Muscle of back (tissue), 11 donors: ENCODE measurements around the gene PLP1. TPM values are rescaled to one million over a fixed set of nuclear protein-coding genes. Genes with fewer than 3 reads are reported as not detected.
"Not testable (repeated sequence)": the region's sequence is repeated elsewhere in the genome, so short reads cannot be mapped to it uniquely, and the experiment has no call there.

Experiments
- DNase-seq, 3 donors: peaks; one replicate each; pipeline versions ENCODE4 v3.0.0 to v3.0.0-alpha.2; 2013
- polyA plus RNA-seq, 10 donors: library from polyadenylated mRNA; unstranded; fragments of 120-200 nt; gene quantifications; one replicate each; pipeline ENCODE4 v1.2.1, GENCODE V29; 2013; ENCODE audit not compliant: insufficient read length in 10 of 10

PLP1 gene
- polyA plus RNA-seq, 10 donors = 56.8 to 111 (median 85.8) TPM

DNA sequence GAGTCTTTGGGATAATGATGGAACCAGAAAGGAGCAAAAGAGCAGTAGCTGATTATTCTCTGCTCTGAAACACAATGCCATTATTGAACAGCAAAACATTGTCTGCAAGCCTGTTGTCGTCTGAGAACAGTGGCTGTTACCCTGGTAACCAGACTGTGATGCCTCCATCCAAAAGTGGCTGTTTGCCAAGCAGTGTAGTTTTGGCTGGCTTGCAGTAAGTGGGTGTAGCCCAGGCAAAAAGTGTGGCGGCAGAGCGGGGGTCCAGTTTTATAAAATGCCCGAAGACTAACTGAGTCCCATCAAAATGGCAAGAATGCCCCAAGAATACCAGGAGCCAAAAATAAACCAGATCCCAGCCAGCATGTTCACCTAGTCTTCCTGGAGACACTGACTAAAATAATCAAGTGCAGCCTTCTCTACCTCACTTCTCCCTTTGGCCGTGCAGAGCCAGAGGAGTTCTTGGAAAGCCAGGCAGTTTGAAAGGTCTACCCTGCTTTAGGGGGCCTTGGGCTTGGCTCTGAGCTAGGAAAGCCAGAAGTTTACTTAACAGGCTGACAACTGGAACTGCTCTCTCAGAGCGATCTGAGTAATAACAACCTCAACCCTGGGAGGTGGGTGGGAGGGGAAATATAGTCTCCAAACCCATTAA lies 2.6 kb downstream of the PLP1 start:
- peak in 1 of 3 donors; percentile 69 for DNase-seq

DNA sequence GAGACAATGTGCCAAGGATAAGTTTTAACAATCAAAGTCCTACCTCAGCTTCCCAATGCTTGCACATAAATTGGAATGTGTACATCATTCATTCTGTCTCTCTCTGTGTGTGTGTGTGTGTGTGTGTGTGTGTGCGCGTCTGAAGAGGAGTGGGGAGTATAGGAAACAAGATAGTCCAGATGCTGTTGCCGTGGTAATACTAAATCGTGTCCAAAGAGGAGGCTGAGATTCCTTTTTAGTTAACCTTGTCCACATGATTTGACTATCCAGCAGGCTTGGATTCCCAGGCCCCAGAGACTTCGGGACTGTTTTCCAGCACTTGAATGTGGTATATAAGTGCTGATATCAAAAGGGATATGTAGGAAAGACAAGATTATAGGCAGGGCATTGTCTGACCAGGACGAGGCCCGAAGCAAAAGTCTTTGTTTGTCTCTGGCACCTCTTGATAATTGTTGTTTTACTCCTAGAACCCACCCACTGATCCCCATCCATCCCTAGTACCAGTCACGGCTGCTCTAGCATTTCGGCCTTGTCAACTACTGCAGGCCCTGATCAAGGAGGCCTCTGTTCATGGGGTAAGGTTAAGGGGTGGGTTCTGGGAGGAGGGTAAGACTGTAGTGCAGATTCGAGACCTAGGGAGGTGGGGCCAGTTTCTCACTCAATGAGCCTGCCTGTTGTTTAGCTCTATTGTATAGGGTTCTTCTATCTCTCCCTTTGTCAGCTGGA lies 3.9 kb downstream of the PLP1 start:
- peak in 1 of 3 donors; percentile 51 for DNase-seq

DNA sequence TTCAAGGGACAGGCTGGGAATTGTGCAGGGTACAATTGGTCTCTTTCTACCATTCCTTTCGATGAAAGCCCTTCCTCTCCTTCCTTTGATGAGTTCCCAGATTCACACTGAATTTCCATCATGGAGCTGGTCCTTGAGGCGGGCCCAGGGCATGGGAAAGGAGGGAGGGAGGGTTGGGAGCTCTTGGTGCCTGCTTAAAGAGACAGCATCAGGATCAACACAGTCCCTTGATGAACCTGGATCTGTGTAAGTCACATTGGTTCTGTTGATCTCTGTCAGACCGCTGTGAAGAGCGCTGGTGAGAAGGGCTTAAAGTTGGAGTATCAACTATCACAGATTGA lies 4.4 kb downstream of the PLP1 start:
- no peak for DNase-seq

GRCh38 chrX:103781706-103782105 lies 5.1 kb downstream of the PLP1 start:
- DNase-seq = peak in 1 of 3 donors; percentile 29

GRCh38 chrX:103782640-103783039 lies 6.0 kb downstream of the PLP1 start:
- DNase-seq = no peak

- peak in 2 of 3 donors; percentile 75 to 87 for DNase-seq
These were observed 6.6 kb downstream of the PLP1 start for GRCh38 chrX:103783196-103783595.

- DNase-seq = peak; percentile 56 to 77 (median 57)
These were observed 7.3 kb downstream of the PLP1 start for GRCh38 chrX:103783971-103784370.

GRCh38 chrX:103789004-103789403 lies 12.4 kb downstream of the PLP1 start:
- no peak for DNase-seq

- no peak for DNase-seq
These were observed 14.6 kb downstream of the PLP1 start for GRCh38 chrX:103791228-103791627.

DNA sequence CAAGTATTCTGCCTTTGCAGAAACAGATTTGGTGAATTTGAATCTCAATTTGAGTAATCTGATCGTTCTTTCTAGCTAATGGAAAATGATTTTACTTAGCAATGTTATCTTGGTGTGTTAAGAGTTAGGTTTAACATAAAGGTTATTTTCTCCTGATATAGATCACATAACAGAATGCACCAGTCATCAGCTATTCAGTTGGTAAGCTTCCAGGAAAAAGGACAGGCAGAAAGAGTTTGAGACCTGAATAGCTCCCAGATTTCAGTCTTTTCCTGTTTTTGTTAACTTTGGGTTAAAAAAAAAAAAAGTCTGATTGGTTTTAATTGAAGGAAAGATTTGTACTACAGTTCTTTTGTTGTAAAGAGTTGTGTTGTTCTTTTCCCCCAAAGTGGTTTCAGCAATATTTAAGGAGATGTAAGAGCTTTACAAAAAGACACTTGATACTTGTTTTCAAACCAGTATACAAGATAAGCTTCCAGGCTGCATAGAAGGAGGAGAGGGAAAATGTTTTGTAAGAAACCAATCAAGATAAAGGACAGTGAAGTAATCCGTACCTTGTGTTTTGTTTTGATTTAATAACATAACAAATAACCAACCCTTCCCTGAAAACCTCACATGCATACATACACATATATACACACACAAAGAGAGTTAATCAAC lies 15.3 kb downstream of the PLP1 start:
- DNase-seq = no peak

GRCh38 chrX:103792916-103793544 lies 16.4 kb downstream of the PLP1 start:
- DNase-seq = no peak

GRCh38 chrX:103793545-103793940 lies 16.9 kb downstream of the PLP1 start:
- DNase-seq = no peak

DNA sequence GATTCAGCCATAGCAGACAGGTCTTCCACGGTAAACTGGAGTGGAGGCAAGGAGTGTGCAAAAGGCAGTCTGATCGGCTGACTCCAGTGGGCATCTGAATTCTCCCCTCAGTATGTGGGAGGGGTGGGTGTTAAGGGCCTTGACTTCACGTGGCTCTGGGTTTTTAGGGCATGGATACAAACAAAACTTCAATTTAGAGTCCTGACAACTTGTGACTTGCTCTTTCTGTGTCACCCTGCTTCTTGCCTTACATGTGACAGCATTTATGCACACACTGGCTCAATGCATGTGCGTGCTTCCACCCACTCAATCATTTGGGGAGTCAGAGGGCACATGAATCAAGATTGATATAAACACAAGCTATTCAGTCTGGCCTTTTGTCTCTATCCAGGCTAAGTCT lies 17.5 kb downstream of the PLP1 start:
- DNase-seq = no peak

DNA sequence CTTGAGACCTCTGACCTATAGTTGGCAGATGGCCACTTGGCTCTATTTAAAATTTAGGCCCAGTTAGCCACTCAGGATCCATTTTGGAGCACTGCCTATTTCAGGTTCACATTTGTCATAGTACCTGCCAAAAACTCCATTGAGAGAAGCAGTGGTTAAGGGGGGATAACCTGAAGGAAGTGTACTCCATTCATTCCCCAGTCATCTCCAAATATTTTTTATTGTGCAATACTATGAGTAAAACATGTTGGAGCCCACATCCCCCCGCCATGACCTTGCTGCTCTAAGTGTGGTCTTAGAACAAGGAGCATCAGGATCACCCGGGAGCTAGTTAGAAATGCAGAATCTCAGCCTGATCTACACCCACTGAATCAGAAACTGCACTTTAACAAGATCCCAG lies 21.1 kb downstream of the PLP1 start:
- no peak for DNase-seq

DNA sequence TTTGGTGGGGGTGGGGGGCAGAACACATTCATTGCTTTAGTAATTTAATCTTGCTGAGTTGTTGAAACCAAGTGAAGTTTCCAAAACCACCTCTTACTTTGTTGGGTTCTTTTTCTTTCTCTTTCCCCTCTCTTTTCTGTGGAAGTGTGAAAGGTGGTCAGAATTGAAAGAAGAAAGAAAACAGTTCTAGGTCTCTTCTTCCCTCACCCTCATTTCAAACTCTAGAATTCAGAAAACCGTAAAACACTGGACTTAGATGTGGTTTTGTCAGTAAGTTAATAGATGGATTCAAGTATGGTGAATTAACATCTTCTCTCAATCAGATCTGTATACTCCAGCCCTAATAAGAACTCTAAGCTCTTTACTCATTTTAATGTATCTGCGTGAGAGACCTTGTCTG lies 23.7 kb downstream of the PLP1 start:
- DNase-seq = no peak

GRCh38 chrX:103805860-103806259 lies 29.2 kb downstream of the PLP1 start:
- no peak for DNase-seq

DNA sequence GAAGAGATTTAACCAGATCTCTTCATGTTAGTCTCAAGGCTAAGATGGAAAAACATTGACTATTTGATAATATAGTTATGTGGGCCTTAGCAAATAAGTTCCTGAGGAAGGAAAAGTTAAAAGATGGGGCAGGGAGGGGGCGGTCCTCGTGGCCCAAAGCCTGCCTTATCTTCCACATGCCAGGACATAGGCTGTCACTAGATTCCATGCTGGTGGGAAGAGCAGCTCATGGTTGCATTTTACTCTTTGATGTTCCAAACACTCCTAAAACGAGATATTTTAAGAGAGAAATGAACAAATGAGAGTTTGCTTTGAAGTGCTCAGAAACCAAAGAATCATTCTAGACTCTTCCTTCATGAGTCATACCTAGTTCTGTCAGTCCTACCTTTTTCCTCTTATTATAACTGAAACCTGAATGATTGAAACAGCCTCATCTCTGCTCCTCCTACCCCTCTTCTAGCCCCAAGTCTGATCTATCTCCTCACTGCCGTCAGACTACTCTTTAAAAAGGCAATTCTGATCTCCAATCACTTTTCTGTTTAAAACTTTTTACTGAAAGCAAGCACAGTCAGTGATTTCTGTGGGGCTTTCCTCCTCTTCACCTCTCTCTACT lies 30.3 kb downstream of the PLP1 start:
- DNase-seq = no peak

DNA sequence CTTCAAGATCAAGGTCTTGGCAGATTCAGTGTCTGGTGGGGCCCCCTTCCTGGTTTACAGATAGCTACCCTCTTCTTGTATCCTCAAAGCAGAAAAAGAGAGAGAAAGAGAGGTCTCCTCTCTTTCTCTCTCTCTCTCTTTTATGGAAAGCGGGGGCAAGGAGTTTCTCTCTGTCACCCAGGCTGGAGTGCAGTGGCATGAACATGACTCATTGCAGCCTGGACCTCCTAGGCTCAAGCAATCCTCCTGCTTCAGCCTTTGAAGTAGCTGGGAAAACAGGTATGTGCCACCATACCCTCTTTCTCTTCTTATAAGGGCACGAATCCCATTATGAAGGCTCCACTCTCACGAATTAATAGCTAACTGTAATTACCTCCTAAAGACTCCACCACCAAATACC lies 35.2 kb downstream of the PLP1 start:
- DNase-seq = no peak

- not testable (repeated sequence) for DNase-seq
These were observed 40.5 kb downstream of the PLP1 start for GRCh38 chrX:103817101-103817500.

DNA sequence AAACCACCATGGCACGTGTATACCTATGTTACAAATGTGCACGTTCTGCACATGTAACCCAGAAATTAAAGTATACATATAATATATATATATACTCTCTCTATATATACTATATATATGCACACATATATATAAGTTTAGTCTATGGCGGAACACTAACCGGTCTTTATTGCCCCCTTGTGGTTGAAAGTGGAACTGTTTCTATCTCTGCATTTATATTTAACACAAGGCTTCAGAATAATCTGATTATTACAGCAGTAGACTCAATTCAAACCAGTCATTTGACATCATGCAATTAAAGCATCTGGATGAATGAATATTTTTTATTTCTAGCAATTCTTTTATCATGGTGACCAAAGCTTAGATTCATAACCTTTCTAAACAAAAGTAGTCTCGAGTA lies 40.9 kb downstream of the PLP1 start:
- peak; percentile 42 to 70 (median 57) for DNase-seq

DNA sequence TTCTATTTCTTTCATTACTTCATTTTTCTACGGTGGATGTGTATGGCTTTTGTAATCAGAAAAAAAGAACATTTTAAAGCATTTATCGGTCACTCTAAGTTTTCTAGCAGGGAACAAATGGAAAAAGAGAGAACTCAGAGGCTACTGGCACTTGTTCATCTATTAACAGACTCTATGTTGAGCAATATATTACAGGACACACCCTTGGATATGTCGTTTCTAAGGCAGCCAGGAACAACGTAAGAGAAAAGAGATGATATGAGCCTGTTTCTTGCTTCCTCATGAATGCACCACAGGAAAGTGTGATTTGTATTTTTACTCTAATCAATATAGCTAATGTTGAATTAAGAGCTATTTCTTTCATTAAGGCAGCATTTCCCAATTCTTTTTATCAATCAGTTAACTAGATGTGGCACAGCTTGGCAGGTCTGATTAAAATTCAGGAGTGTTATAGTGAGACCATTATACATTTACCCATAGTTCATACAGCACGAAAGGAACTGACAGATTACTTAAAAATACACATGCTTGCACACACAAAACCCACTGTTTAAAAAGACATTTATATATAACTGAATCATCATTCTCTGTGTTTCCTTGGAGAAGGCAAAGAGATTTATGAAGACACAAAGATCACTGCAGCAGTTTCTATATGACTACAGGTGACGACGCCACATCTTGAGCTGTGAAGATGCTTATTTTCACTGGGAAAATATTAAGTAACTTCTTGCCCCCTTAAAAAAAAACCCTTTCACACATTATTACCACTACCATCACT lies 42.4 kb downstream of the PLP1 start:
- peak in 2 of 3 donors; percentile 21 to 34 for DNase-seq
